ENCODE data around the gene BRINP2. TPM values are rescaled to one million over a fixed set of nuclear protein-coding genes. Genes with fewer than 3 reads are reported as not detected.

The BRINP2 gene
- total and polyA plus RNA-seq, 9 donors = 0.02 to 0.70 (median 0.16) TPM; not detected in 3

GRCh38 chr1:177329871-177330270 lies 159.1 kb downstream of the BRINP2 start:
- Histone ChIP-seq H3K27ac (no peak overlapping the region), H3K36me3 (no peaks in the 10 kb centered on the region), H3K4me1 (ENCODE audit: insufficient read depth) (no peaks in the 10 kb centered on the region), H3K9me3 (peaks cover 0 to under 1% of the 10 kb centered on the region in 2 donors), H3K27me3 (no peaks in the 10 kb centered on the region), H3K4me3 (no peak overlapping the region)
- TF ChIP-seq CTCF (IDR thresholded peaks at IDR 0.05) (no peak), EP300 (IDR thresholded peaks at IDR 0.05) (no peak)
- intact Hi-C loops (cut with DNase I) = no loop called here
- no peak for DNase-seq
- WGBS, 3 donors = 87 to 97% (median 95%) methylated on average over 2 of the region's 2 CpGs

Other genes starting within 250 kb of the BRINP2 start
- gene ASTN1, start 6.2 kb upstream of the BRINP2 start, total RNA-seq = 10 to 100 TPM in 1 of 7 donors, 1 to 10 TPM in 6; 1.1 to 14.8 (median 2.7) TPM
- gene ASTN1, start 6.2 kb upstream of the BRINP2 start, polyA plus RNA-seq = 1 to 10 TPM; 1.5 to 4.3 TPM